K562 (cell line): Measurements from ENCODE around the gene CYB5RL. TPM values are rescaled to one million over a fixed set of nuclear protein-coding genes. Genes with fewer than 3 reads are reported as not detected.

Source experiments
- CTCF ChIP-seq, 3 experiments: IDR thresholded peaks in 2 of 3; conservative IDR thresholded peaks in 1 of 3; 2 replicates each; pipeline ENCODE4 v1.5.1; 2011 to 2012; ENCODE audit warnings: low read length in 3 of 3, mild to moderate bottlenecking in 3 of 3, control low read depth in 2 of 3, improper control_type of control experiment in 1 of 3, inconsistent platforms in 1 of 3, low read depth in 1 of 3, mixed read lengths in 1 of 3, moderate library complexity in 1 of 3; ENCODE audit not compliant: insufficient read depth in 2 of 3
- EZH2 ChIP-seq: IDR thresholded peaks from 2 replicates; pipeline ENCODE4 v1.6.1; 2012; ENCODE audit warnings: low read depth, mild to moderate bottlenecking, inconsistent platforms, low read length, borderline replicate concordance
- FOXM1 ChIP-seq, 2 experiments: fragments of 450-650 bp in 1 of 2; sonication (generic) in 1 of 2; formaldehyde crosslinking in 1 of 2; IDR thresholded peaks; 2 replicates each; pipeline versions ENCODE4 v1.6.1 to v1.9.0; 2017 to 2022; ENCODE audit warnings: low read depth in 2 of 2, mild to moderate bottlenecking in 2 of 2, missing genetic modification reagents in 1 of 2, moderate library complexity in 1 of 2
- HMBOX1 ChIP-seq: sonication (generic); IDR thresholded peaks from 2 replicates; pipeline ENCODE4 v1.6.1; 2016
- HMGXB4 ChIP-seq: sonication (generic); formaldehyde crosslinking; IDR thresholded peaks from 2 replicates; pipeline ENCODE4 v1.8.1; 2023; ENCODE audit warnings: mild to moderate bottlenecking, missing genetic modification reagents
- MEIS2 ChIP-seq: fragments of 450-650 bp; IDR thresholded peaks from 2 replicates; pipeline ENCODE4 v1.6.1; 2014; ENCODE audit warnings: mild to moderate bottlenecking; ENCODE audit not compliant: partially characterized antibody
- MIER1 ChIP-seq: fragments of 450-650 bp; IDR thresholded peaks from 2 replicates; pipeline ENCODE4 v1.6.1; 2016; ENCODE audit warnings: antibody characterized with exemption, mild to moderate bottlenecking, low read depth
- NCOA4 ChIP-seq: fragments of 450-650 bp; IDR thresholded peaks from 2 replicates; pipeline ENCODE4 v1.6.1; 2018; ENCODE audit warnings: mild to moderate bottlenecking; ENCODE audit not compliant: partially characterized antibody
- RERE ChIP-seq: sonication (generic); formaldehyde crosslinking; IDR thresholded peaks from 2 replicates; pipeline ENCODE4 v1.8.0; 2023; ENCODE audit warnings: missing genetic modification reagents, mild to moderate bottlenecking, borderline replicate concordance
- SRSF1 ChIP-seq: fragments of 200-400 bp; formaldehyde crosslinking; IDR thresholded peaks from 2 replicates; pipeline ENCODE4 v1.6.1; 2017; ENCODE audit warnings: mild to moderate bottlenecking, low read depth, low read length, moderate library complexity
- U2AF2 ChIP-seq: fragments of 200-400 bp; formaldehyde crosslinking; optimal IDR thresholded peaks from 2 replicates; pipeline ENCODE3; 2017; ENCODE audit warnings: low read depth, mild to moderate bottlenecking, low read length
- ZHX1 ChIP-seq: fragments of 150-350 bp; conservative IDR thresholded peaks from 2 replicates; pipeline ENCODE4 v1.6.1; 2014; ENCODE audit warnings: low read length
- ZNF165 ChIP-seq: fragments of 250-450 bp; sonication (Bioruptor Pico); IDR thresholded peaks from 2 replicates; pipeline ENCODE4 v1.4.0; 2020; ENCODE audit warnings: borderline replicate concordance
- ZNF239 ChIP-seq: fragments of 250-450 bp; sonication (Bioruptor Pico); IDR thresholded peaks from 2 replicates; pipeline ENCODE4 v1.4.0; 2020; ENCODE audit warnings: mild to moderate bottlenecking
- polyA plus RNA-seq, 8 experiments: library from polyadenylated mRNA; depleted of rRNA in 4 of 8; stranded (reverse) in 5 of 8; unstranded in 3 of 8; fragments of >200 nt; fragmentation: Nextera tagmentation in 2 of 8; fragmentation: Illumina TruSeq in 1 of 8; extraction: Ambion mirVana in 2 of 8; extraction: Trizol in 1 of 8; gene quantifications; 2 replicates each; pipeline versions ENCODE4 v1.2.1 to v1.2.3, GENCODE V29; 2011 to 2014; ENCODE audit warnings: inconsistent platforms in 1 of 8, missing spikeins in 1 of 8
- total RNA-seq, 7 experiments: library from RNA; depleted of rRNA in 6 of 7; stranded (reverse); fragments of >200 nt in 6 of 7; fragmentation: Illumina TruSeq in 2 of 7; extraction: Trizol in 2 of 7; gene quantifications; 2 replicates each; pipeline versions ENCODE4 v1.2.1 to v1.2.3, GENCODE V29; 2011 to 2021; ENCODE audit warnings: low replicate concordance in 1 of 7

Gene CYB5RL
- total and polyA plus RNA-seq, 9 of the 15 experiments (the other 6 are each of a cell fraction or from before 2014, with no cell fraction given) = 7.9 to 18.0 (median 11.2) TPM

- no peak for TF ChIP-seq RERE
- TF ChIP-seq EZH2 = no peak
- TF ChIP-seq ZHX1 = no peak
- TF ChIP-seq NCOA4 = no peak
- TF ChIP-seq ZNF165 (CRISPR knock-in tag) = no peak
- TF ChIP-seq MEIS2 = peak; percentile 15
- TF ChIP-seq CTCF (IDR thresholded peaks at IDR 0.05 in 2 of 3, conservative IDR thresholded peaks at IDR 0.05 in 1 of 3; ENCODE audit: insufficient read depth in 2 of 3, low read depth in 1 of 3, low read length in 3 of 3) = no peak
- no peak for TF ChIP-seq ZNF239 (CRISPR knock-in tag)
- TF ChIP-seq HMGXB4 = no peak
- no peak for TF ChIP-seq SRSF1
- no peak for TF ChIP-seq U2AF2
- TF ChIP-seq MIER1 = no peak
- no peak for TF ChIP-seq FOXM1 (IDR thresholded peaks at IDR 0.05; ENCODE audit: low read depth)
- no peak for TF ChIP-seq FOXM1 (CRISPR knock-in tag; IDR thresholded peaks at IDR 0.05; ENCODE audit: low read depth)
- no peak for TF ChIP-seq HMBOX1
Measured at GRCh38 chr1:54169068-54169467, 30.8 kb downstream of the CYB5RL start (continued).
